Pancreas (tissue), 10 donors: Measurements from ENCODE around the gene GMDS. TPM values are rescaled to one million over a fixed set of nuclear protein-coding genes. Genes with fewer than 3 reads are reported as not detected.

ENCODE experiments used
- ATAC-seq, 4 donors: fragments of 200-7000 bp; cut with Tn5 transposase; one replicate each; pipeline versions ENCODE4 v1.8.0 to v1.9.1; 2020; ENCODE audit warnings: mild to moderate bottlenecking in 4 of 4, moderate library complexity in 4 of 4
- DNase-seq, 6 donors: peaks; one replicate each; pipeline ENCODE4 v3.0.0-alpha.2; 2020
- FAIRE-seq: peaks from 2 replicates; lab custom pipeline; 2012; peaks lifted over from hg19 to GRCh38; lab: Jason Lieb, UNC
- H3K27ac ChIP-seq, 4 donors: fragments of 200-600 bp; sonication (generic); 1 replicate in 3 of 4; 2 replicates in 1 of 4; pipeline versions ENCODE4 v1.5.0 to v1.8.0; 2020
- H3K27me3 ChIP-seq, 4 donors: fragments of 200-600 bp; one replicate each; pipeline ENCODE4 v1.8.0; 2021
- H3K36me3 ChIP-seq, 3 donors: fragments of 200-600 bp; sonication (generic) in 1 of 3; one replicate each; pipeline versions ENCODE4 v1.5.0 to v1.8.0; 2020 to 2021
- H3K4me1 ChIP-seq, 3 donors: fragments of 200-600 bp; one replicate each; pipeline ENCODE4 v1.8.0; 2021
- H3K4me3 ChIP-seq, 4 donors: fragments of 200-600 bp; sonication (generic) in 2 of 4; one replicate each; pipeline versions ENCODE4 v1.5.0 to v1.8.0; 2020 to 2021
- H3K9me3 ChIP-seq, 4 donors: fragments of 200-600 bp; one replicate each; pipeline ENCODE4 v1.8.0; 2021
- CTCF ChIP-seq, 4 donors: fragments of 200-600 bp; sonication (generic) in 3 of 4; IDR thresholded peaks; one replicate each; pipeline versions ENCODE4 v1.5.0 to v1.8.0; 2021; ENCODE audit warnings: antibody characterized with exemption in 4 of 4
- WGBS, 2 donors: extraction: QIAGEN DNeasy Blood & Tissue Kit; methylation state at CpG; one replicate each; pipeline ENCODE4 v1.1.7; 2013; 5-methylcytosine and 5-hydroxymethylcytosine counted together
- intact Hi-C, 3 donors: fragments of 100-400 bp; cut with DNase I; formaldehyde crosslinking; loops; one replicate each; pipeline versions ENCODE4 v1.11.1 to v1.14.2; 2022
- polyA plus RNA-seq, 2 donors: library from polyadenylated mRNA; stranded (reverse); fragments of 200-250 nt; gene quantifications; one replicate each; pipeline ENCODE4 v1.2.3, GENCODE V29; 2013
- total RNA-seq, 6 donors: library from RNA; stranded (reverse); fragmentation: NEBNext Ultra II Directional in 4 of 6; extraction: Animal tissue kit (Norgen Biotek cat#: 25700) in 4 of 6; gene quantifications; one replicate each; pipeline versions ENCODE4 v1.2.1 to v1.2.4, GENCODE V29; 2021 to 2023
- donor health status: healthy with polysubstance abuse.
- donor health status: DM: no; HTN: no; CAD: no; lungs with moderate emphysema.
- donor health status: DM: no; HTN: no; CAD: no.
- donor health status: control.
- donor health status: control.
- donor health status: Bipolar disorder and iron deficiency.
- donor health status: DM: yes; HTN: yes; CAD: no.
- donor health status: DM: no; HTN: no; CAD: no.
- donor health status: DM: no; HTN: no; CAD: no.
- donor health status: DM: yes; HTN: yes; CAD: no.

The GMDS gene
- total and polyA plus RNA-seq, 8 donors, result 7.6 to 40.8 (median 26.5) TPM

- Histone ChIP-seq H3K27me3 (no peaks in the 10 kb centered on the region), H3K4me3 (no peak overlapping the region), H3K36me3 (no peaks in the 10 kb centered on the region), H3K27ac (no peak overlapping the region), H3K9me3 (no peaks in the 10 kb centered on the region), H3K4me1 (peaks cover 2 to 8% (median 6%) of the 10 kb centered on the region in 3 donors)
- intact Hi-C loops, result no loop called here
- DNase-seq (no peak), ATAC-seq (no peak), FAIRE-seq (no peak)
- WGBS, 2 donors, result 95 to 98% methylated on average over 9 of the region's 9 CpGs
- no peak for TF ChIP-seq CTCF (IDR thresholded peaks at IDR 0.05)
These were observed 609.1 kb downstream of the GMDS start for GRCh38 chr6:1636272-1636825.

- Histone ChIP-seq H3K27ac (no peak overlapping the region), H3K27me3 (no peaks in the 10 kb centered on the region), H3K9me3 (no peaks in the 10 kb centered on the region), H3K4me1 (no peaks in the 10 kb centered on the region), H3K4me3 (no peak overlapping the region), H3K36me3 (no peaks in the 10 kb centered on the region)
- DNase-seq (no peak), ATAC-seq (no peak), FAIRE-seq (no peak)
- WGBS, 2 donors, result 87 to 91% methylated on average over 23 of the region's 23 CpGs
- intact Hi-C loops, result no loop called here
- no peak for TF ChIP-seq CTCF (IDR thresholded peaks at IDR 0.05)
These were observed 609.9 kb downstream of the GMDS start for GRCh38 chr6:1635305-1636010.

GRCh38 chr6:1634081-1634480 is 611.3 kb downstream of the GMDS start:
- no peak overlapping the region for H3K4me3 ChIP-seq
- ATAC-seq, result no peak
- no peaks in the 10 kb centered on the region for H3K4me1 ChIP-seq
- WGBS, 2 donors, result 95 to 97% methylated on average over 4 of the region's 4 CpGs
- H3K27ac ChIP-seq, result no peak overlapping the region
- TF ChIP-seq CTCF (IDR thresholded peaks at IDR 0.05), result no peak
- no peak for DNase-seq
- no peaks in the 10 kb centered on the region for H3K9me3 ChIP-seq
- no peaks in the 10 kb centered on the region for H3K27me3 ChIP-seq
- intact Hi-C loops, result no loop called here
- H3K36me3 ChIP-seq, result no peaks in the 10 kb centered on the region
- no peak for FAIRE-seq

GRCh38 chr6:1633366-1634021 is 611.9 kb downstream of the GMDS start:
- FAIRE-seq (no peak), ATAC-seq (no peak), DNase-seq (no peak)
- TF ChIP-seq CTCF (IDR thresholded peaks at IDR 0.05), result no peak
- no peaks in the 10 kb centered on the region for H3K36me3 ChIP-seq
- intact Hi-C loops, result no loop called here
- WGBS, 2 donors, result 94 to 96% methylated on average over 16 of the region's 16 CpGs
- no peaks in the 10 kb centered on the region for H3K9me3 ChIP-seq
- no peaks in the 10 kb centered on the region for H3K4me1 ChIP-seq
- no peak overlapping the region for H3K4me3 ChIP-seq
- no peaks in the 10 kb centered on the region for H3K27me3 ChIP-seq
- no peak overlapping the region for H3K27ac ChIP-seq
